NT2/D1 (cell line): ENCODE data around the gene DYSF.

Experiments
- SUZ12 ChIP-seq: IDR thresholded peaks from 2 replicates; pipeline ENCODE4 v1.6.1; 2011; ENCODE audit not compliant: insufficient read length, insufficient read depth; ENCODE audit errors: extremely low read depth
- YY1 ChIP-seq: IDR thresholded peaks from 2 replicates; pipeline ENCODE4 v1.6.1; 2011; ENCODE audit not compliant: insufficient read length, insufficient read depth
- ZNF274 ChIP-seq: IDR thresholded peaks from 2 replicates; pipeline ENCODE4 v1.6.1; 2011; ENCODE audit warnings: mild to moderate bottlenecking, low read depth, low read length

DNA sequence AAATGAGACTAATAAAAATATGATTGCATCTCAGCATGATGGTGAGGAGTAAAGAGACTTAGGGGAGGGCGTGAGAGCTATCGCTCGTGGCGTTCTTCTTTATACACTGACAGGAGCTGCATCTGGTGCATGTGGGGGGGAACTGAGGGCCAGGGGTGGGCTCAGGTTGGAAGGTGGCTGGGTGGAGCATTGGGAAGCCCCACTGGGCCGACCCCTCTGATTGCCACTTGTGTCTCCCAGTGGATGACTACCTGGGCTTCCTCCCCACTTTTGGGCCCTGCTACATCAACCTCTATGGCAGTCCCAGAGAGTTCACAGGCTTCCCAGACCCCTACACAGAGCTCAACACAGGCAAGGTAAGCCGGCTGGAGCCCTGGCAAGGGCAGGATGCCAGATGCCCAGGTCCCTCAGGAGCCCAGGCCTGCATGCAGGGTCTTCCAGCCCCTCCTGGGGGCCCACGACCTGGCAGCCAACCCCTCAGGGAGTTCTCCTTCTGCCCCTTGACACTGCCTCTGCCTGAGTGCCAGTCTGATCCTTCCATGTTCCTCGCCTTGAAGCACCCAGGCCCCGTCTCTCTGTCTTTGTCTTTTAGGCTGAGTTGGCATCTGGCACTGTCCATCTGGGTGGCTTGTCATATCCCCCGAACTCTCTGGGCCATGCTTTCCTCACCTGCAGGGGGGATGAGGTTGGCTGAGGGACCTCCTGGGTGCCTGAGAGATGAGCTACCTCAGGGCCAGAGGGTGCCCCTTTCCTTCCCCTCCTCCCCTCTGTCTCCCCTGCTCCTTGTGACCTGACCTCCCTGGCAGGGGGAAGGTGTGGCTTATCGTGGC, 97.7 kb downstream of the DYSF start:
- TF ChIP-seq YY1 (no peak), ZNF274 (no peak), SUZ12 (no peak)
